HEK293T (cell line): ENCODE results near the gene CDH16.

Source experiments
- BHLHE40 ChIP-seq: fragments of 450-650 bp; IDR thresholded peaks from 2 replicates; pipeline ENCODE4 v1.6.1; 2016; ENCODE audit warnings: mild to moderate bottlenecking, moderate library complexity, borderline replicate concordance
- FOXA1 ChIP-seq: fragments of 450-650 bp; IDR thresholded peaks from 2 replicates; pipeline ENCODE4 v1.6.1; 2016; ENCODE audit warnings: mild to moderate bottlenecking
- FOXM1 ChIP-seq: fragments of 450-650 bp; IDR thresholded peaks from 2 replicates; pipeline ENCODE4 v1.6.1; 2017; ENCODE audit warnings: mild to moderate bottlenecking, borderline replicate concordance
- HDGF ChIP-seq: fragments of 450-650 bp; IDR thresholded peaks from 2 replicates; pipeline ENCODE4 v1.6.1; 2017; ENCODE audit warnings: antibody characterized with exemption, borderline replicate concordance
- NFRKB ChIP-seq: fragments of 450-650 bp; IDR thresholded peaks from 2 replicates; pipeline ENCODE4 v1.6.1; 2016; ENCODE audit warnings: mild to moderate bottlenecking, moderate library complexity
- ZNF384 ChIP-seq: fragments of 450-650 bp; IDR thresholded peaks from 2 replicates; pipeline ENCODE4 v1.6.1; 2016

DNA sequence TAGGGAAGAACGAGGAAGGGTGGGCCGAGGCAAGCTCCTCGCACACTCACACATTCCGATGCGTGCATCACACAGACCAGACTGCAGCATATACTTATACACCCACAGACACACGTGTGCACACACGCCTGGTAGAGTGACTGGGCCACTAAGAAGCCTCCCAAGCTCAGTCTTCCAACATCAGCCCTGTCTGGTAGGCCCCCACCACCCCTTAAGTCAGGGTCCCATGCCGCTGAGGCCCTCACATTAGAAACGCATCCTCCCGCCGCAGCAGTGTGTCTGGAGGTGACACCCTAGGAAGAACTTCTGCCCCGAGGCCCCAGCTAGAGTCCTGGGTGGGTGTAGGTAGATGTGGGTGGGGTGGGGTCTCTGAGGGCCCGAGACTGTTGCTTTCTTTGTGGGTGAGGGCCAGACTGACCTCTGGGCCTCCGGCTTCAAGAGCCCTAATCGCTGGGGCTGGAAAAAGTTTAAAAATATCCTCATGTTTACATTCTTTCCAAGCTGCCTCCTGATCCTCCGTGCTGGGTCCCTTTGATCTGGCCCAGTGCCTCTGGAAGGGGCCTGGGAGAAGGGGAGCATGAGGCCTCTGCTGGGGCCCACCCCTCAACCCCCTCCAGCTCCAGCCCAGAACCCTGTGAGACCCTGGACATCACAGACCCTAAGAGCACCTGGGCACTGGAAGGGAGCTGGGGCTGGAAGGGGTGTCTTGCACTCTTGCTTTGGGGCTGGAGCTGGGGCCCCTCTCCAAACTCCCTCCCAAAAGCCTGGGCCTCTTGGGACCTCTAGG lies 13.6 kb downstream of the CDH16 start:
- no peak for TF ChIP-seq FOXA1
- no peak for TF ChIP-seq FOXM1
- TF ChIP-seq BHLHE40: no peak
- TF ChIP-seq ZNF384: no peak
- no peak for TF ChIP-seq NFRKB
- TF ChIP-seq HDGF: no peak
